Upper lobe of left lung (tissue), 4 donors: Measurements from ENCODE around the gene POU2F2.

Experiments used
- CTCF ChIP-seq, 6 experiments: fragments of 450-650 bp in 4 of 6; fragments of 200-600 bp in 2 of 6; sonication (generic) in 2 of 6; IDR thresholded peaks; one replicate each; pipeline ENCODE4 v1.5.1; 2016 to 2019; ENCODE audit warnings: antibody characterized with exemption in 6 of 6
- POLR2AphosphoS5 ChIP-seq, 2 donors: sonication (generic); formaldehyde crosslinking; IDR thresholded peaks; one replicate each; pipeline ENCODE4 v1.5.1; 2017; ENCODE audit warnings: antibody characterized with exemption in 2 of 2

- TF ChIP-seq POLR2AphosphoS5 (IDR thresholded peaks at IDR 0.05) (no peak), CTCF (IDR thresholded peaks at IDR 0.05) (no peak)
Observed at GRCh38 chr19:42154471-42155323, 22.5 kb upstream of the POU2F2 start.
